HG03460 (cell line): Measurements from ENCODE around the gene HSPA9.
A peak's percentile ranks its signal among the peaks of the same experiment; 100 is the strongest.

Experiments used
- ATAC-seq: cut with Tn5 transposase; IDR thresholded peaks from one replicate; pipeline ENCODE4 v1.9.1; 2021; ENCODE audit not compliant: unreplicated experiment

HSPA9 gene

DNA sequence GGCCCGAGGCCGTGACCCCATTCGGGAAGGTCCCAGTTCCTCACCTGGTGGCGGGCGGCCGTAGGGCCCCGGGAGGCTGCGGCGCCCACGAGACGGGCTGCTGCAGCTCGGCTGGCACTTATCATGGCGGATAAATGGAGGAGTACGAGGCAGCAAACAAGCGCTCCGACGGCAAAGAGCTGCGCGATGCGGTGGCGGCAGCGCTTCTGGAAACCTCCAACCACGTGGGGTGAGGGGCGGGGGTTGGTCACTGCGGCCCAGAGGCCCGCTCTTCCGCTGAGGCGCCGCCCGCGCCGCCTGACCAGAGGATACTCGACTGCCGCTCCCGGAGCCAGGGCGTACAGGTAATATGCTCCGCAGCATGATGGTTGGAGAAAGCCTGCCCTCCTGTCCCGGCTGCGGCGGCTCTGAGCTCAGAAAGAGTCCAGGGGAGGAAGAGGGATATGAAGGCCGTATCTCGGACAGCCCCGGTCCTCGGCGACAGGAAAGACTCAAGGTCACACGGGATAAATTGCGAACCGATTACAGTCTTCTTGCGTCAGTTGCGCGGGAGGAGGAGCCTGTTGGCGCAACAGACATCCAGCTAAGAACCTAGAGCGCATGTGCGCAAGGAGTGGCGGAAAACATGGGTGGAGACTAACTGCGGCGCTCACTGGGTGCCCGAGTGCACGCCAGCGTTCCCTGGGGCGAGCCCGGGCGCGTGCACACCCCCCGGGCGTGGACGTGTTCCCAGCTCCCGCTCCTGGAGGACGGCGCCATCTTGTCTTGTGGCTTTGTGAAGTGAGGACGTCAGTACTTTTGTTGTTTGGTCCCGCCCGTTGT, at the start of gene HSPA9:
HSPA9 (minus strand) TSS at position 208 of the 822 bp plus-strand sequence; CDS start at position 125, 83 bp downstream.
- peak; percentile 85 for ATAC-seq

DNA sequence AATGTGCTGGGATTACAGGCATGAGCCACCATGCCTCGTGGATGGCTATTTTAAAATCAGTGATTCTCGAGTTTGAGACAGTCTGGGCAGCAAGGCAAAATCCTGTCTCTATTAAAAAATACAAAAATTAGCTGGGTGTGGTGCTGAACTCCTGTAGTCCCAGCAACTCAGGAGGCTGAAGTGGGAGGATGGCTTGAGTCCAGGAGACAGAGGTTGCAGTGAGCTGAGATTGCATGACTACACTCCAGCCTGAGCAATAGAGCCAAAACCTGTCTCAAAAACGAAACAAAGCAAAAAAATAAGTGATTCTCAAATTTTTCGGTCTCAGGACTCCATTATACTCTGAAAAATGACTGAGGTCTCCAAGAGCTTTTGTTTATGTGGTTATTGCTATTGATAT, 47.9 kb upstream of the HSPA9 start:
- ATAC-seq: no peak

DNA sequence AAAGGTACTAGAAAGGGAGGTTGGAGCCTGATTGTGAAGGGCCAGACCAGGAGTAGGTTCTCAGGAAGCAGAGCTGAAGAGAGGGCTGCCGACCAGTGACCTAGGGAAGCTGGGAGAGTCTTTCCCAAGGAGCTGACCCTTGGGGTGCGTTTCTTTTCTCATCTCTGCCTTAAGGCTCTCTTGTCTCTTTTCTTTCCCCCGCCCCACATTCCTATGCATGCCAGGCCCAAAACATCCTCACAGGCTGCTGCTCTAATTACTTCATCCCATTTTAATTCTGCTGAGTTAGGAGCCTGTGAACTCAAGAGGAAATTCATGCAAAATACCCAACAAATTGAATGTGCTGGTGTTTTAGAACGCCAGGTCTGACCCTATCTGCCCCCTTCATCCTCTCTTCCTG, 46.9 kb upstream of the HSPA9 start:
- no peak for ATAC-seq

DNA sequence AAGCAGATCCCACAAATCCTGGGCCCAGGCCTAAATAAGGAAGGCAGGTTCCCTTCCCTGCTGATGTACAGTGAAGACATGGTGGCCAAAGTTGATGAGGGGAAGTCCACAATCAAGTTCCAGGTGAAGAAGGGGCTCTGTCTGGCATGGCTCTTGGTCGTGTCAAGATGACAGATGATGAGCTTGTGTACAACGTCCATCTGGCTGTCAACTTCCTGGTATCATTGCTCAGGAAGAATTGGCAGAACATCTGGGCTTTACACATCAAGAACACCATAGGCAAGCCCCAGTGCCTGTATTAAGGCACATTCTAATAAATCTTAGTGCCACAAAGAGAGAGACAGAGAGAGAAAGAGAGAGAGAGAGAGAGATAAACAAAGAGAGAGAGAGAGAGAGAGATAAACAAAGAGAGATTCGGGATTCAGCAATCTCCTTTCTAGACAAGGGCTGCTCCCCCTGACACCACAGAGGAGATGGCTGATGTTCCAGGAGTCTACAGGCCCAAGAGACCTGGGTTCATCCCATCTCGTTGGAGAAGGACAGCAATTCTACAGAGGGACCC, 45.5 kb upstream of the HSPA9 start:
- ATAC-seq: no peak

DNA sequence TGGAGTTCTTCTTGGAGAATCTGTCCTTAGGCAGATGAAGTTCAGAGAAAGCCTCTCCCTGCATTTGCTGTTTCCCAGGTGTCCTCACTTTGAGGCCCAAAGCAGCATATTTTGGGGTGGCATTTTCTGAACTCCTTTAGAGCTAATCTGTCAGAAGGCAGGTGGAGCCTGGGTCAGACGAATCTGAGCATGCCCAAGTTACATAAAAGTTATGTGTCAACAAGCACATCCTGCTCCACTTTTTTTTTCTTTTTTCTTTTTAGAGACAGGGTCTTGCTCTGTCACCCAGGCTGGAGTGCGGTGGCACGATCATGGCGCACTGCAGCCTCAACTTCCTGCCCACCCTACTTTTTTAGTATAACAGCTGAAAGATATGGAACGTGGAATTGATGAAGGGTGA, 41.3 kb upstream of the HSPA9 start:
- ATAC-seq: no peak

DNA sequence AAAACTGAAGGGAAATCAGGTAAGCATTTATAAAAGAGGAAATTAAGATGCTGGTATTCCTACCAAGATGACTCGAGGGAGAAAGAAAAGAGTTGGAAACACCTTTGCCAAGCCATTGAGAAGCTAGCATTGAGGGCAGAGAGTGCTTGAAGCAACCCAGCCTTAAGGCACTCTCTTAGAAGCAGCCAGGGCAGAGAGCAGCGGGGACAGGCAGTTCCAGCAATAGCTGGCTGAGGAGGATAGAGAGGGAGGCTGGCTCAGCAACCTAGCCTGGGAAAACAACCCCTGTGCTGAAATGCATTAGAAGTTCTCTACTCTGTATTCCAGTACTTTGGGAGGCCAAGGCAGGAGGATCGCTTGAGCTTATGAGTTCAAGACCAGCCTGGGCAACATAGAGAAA, 40.3 kb upstream of the HSPA9 start:
- ATAC-seq: no peak

DNA sequence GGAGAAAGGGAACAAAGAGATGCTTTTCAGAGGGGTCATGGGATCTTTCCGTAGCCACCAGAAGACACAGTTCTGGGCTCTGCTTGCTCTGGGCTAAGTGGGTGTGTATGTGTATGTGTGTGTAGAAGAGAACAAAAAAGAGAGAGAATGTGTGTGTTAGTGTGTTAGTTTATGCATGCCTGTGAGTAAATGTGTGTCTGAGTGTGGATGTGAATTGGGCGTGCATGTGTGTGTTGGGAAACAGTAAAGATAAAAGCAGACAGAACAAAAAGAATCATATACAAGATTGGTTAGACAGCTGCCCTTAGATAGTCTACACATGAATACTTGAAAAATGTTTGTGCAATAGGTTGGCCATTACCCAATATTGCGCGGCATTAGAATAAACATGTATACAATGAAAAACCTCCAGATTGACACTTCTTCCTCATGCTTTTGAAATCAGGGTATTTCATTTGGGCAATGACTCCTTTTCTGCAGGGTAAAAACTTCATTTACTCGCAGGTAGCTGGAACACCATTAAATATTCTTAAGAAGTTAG, 36.5 kb upstream of the HSPA9 start:
- no peak for ATAC-seq

DNA sequence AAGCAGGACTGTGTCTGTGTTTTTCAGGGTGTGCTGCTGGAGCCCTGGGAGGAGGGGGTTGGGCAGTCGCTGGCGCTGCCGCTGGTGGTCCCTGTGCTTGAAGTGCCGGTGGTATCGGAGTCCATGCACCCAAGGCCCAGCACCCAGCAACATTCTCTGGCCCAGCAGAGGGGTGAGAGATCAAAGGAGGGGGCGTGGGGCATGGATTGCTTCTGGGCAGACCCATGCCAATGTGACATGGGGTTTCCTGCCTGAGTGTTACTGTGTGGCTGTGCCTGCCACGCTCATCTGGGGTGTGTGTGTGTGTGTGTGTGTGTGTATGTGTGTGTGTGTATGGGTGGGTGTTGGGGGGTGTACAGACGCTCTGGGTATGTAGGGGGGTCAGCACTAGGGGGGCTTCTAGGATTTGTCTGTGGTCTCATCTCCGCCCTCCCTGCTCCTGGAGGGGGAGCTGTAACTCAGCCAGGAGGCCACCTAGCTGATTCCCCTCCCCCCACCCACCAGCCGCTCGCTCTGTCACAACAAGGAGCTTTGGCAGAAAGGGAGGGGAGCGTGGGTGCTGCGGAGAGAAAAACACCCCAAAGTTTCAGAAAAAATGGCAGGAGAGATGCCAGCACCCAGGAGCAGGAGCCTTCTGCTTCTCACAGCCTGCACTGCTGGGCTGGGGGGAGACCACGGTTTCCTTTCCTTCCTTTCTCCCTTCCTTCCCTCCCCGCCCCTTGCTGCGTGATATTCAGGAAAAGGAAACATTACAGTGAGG, 35.9 kb upstream of the HSPA9 start:
- no peak for ATAC-seq

DNA sequence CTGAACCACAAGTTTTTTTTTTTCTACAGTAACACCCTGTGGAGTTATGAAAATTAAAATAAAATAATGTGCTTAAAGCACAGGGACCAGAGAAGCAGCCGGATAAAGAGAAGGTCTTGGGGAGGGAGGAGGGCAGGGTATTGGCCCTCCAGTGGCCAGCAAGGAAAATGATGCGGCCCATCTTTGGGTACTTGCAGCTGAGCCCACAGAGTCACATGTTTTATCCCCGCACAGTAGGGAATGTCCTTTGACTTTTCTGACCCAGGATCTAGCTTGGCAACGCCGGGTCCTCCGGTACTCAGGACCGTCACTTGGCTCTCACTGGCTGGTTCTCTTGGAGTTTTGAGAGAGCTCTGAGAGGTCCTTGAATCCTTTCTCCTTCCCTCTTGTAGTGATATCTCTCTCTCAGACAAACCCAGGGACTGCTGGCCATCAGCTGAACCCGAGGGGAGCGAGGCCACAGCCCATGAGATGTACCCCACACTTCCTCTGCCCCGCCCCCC, 35.3 kb upstream of the HSPA9 start:
- no peak for ATAC-seq

DNA sequence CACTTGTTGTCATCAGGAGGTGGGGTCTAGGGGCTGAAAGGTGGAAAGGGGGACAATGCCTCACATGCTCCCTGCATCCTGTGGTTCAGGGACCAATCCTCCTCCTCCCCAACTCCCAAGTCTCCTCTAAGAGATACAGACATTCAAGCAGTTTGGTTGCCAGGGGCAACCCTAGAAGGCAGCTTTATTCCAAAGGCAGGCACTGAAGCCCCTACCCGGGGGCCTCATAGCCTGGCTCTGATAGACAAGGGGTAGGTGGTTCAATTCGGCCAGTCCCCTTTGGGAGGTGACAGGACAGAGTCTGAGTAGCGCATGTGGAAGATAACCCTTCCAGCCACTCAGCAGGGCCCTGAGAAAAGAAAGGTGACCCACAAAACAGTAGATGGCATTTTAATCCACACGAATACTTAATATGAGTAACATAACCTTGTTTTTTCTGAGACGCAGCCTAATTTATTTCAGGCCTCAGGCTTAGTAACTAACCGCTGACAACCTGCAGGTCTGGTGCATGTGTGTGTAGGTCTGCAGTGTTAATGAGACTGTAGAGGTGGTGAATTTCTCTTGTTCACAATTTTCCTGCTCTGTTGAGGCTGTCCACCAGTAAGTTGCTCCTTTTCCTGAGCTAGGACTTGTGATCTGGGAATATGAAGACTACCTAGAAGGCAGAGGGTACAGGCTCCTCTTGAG, 31.3 kb upstream of the HSPA9 start:
- no peak for ATAC-seq

DNA sequence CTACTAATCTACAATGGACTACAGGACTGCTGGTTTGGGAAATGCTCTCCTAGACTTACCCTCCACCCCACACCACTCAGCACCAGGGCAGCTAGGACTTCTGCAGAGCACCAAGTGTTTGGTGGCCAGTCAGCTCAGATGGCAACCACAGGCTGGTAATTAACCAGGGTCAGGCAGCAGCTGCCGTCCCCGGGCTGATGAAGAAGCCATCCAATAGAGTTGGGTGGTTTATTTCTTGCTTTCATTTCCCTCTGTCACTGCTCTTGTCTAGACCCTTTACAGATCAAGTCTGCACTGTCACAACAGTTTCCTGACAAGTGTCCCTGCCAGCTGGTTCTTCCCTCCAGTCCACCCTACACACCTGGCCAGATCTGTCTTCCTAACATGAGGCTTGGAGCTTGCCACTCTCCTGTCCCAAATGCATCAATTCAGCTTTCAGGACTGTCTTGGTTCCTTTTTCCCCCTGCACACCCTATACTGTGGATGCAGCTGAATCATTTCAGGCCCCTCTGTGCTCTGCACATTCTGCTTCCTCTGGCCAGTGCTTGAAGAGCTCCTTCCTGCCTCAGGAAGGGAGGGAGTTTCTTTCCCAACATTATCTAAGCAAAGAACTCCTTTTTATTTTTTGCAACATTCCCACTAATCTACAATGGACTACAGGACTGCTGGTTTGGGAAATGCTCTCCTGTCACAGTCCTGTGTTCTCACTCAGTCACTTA, 30.2 kb upstream of the HSPA9 start:
- ATAC-seq: peak; percentile 79

DNA sequence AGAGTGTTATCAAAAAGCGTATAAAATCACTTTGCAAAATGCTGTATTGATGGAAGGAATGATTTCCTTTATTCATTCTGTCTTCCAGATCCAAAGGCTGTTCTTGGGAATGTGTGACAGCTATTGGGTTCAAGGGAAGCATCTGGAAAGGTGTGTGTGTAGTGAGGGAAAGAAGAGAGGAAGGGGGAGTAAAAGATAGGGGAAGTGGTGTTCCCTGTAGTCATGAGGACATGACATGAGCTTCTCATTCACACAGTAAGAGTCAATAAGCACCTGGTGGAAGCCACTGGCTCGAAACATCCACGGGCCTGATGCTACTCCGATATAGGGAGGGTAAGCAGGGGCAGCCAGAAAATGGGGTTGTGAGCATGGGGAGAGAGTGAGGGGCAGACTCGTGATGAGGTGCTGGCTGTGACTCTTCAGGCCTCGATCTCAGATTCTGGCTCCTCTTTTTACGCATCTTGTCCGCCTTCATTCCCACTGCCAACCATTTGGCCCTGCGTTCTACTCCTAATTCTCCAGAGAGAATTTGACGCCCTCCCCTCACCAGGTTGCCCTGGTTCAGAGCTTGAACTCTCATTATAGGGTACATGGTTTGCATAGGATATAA, 29.1 kb upstream of the HSPA9 start:
- ATAC-seq: no peak

DNA sequence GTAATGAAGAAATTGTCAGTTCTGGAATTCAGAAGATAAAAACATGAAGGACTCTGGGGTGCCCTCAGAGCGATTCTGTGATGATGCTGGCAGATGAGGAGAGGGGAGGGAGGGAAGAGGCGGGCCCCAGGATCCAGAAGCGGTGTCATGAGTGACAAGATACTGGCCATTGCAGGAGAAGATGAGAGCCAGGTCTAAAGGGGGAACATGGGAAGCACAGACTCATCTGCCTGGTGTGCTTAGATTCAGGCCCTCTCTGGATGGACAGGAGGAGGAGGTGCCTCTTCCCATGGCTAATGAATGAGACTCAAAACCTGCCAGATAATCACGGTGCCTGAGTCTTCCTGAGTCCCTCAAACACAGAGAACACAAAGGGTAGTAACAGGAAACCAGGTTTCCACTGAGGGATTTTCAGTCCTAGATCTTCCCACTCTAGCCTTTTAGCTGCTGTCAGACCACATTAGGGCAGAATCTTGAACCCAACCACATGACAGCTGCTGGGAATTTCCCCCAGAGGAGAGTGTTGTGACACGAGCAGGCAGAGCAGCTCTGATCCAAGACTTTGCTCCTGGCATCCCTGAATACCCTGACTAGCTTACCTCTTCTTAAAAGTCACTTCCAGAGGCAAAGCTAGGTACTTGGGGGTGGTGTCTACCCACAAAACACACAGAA, 28.2 kb upstream of the HSPA9 start:
- ATAC-seq: peak; percentile 44

DNA sequence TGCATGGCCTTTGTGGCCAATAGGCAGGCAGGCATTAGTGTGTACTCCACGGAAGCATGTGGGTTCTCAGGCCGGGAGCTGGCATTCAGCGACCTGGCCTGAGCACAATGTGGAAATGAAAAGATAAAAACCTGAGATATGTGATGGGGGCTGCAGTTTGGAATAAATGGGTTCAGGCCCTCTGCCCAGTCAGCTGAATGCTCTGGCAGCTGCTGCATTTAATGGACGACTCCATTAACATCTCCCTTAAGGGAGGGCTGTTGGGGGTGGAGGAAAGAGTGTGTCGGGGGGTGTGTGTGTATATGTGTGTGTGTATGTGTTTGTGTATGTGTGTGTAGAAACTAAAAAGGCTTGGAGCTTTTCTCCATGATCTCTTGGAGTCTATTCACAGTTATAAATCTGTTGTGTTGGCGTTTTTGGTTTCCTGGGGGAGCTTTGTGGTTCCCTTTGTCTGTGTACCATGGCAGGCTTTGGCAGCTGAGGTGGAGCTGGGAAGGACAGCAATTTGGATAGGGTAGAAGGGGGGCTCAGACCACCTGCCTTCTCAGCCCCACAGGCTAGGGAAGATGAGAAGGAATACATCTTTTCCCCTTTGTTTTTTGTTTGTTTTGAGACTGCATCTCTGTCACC, 27.3 kb upstream of the HSPA9 start:
- ATAC-seq: no peak

DNA sequence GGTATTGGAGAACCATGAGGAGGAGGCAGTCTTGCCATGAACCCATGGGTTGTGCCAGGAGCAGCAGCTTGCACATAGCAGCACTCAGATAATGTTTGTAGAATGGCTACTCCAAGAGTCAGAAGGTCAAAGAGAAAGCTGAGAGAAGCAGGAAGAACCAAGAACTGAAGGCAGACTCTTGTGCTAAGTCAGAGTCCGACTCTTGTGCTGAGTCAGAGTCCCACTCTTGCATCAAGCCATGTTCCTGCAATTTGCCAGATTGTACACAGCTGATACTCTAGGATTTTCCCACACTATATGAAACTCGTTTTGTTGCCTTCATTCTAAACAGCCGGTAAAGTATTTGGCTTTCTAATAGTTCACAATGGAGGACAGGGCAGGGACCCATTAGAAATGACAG, 26.2 kb upstream of the HSPA9 start:
- no peak for ATAC-seq

DNA sequence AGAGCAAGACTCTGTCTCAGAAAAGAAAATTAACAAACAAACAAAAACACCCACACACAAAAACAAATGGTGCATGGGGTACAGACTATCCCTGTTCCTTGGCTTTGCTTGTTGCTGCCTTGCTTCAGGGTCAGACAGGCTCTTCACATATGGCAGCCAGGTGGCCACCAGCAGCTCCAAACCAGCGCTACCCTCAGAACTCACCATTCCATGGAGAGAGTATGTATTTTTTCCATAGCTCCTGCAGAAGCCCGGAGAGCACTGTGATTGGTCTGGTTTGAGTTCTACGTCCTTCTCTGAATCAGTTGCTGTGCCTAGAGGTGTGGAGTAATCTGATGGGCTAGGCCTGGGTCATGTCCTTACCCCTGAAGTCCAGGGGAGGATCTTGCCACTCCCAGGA, 25.2 kb upstream of the HSPA9 start:
- ATAC-seq: no peak

DNA sequence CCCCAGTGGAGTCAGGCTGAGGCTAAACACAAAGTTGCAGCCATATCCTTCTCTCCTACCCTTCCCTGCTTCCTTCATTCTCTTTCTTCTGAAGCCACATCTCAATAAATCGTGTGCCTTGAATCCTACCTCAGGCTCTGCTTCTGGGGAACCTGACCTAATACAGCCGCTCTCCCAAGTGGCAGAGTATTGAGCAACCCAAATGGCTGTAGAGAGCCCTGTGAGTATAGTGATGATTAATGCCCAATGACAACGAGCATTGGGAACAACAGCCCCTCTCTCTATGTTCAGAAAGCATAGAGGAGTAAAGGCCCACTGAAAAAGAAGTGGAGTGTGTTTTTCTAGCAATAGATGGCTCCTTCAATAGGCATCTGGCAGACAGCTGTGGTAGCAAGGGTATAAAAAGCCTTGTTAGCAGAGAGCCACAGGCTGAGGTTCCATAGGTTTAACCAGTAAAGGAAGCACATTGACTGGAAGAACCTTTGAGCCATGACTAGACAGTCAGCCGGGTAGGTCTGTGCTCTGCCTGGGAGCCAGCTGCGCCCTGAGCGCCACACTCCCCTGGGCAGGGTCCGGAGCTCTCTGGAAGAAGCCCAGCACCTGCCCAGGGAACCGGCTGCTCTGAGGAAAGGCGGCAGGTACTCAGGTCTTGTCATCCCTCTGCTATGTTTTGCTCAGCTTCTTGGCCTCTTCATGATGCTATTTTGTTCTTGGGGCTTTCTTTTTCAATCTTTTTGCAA, 22.6 kb upstream of the HSPA9 start:
- no peak for ATAC-seq
